Hepatocyte (in vitro differentiated cells): ENCODE measurements around the gene LRRC27.

ENCODE experiments used
- EZH2 ChIP-seq: fragments of 200-600 bp; sonication (generic); IDR thresholded peaks from 2 replicates; pipeline ENCODE4 v1.6.1; 2016; ENCODE audit warnings: antibody characterized with exemption, mild to moderate bottlenecking, borderline replicate concordance
- EZH2phosphoT487 ChIP-seq: fragments of 200-600 bp; sonication (generic); IDR thresholded peaks from one replicate; pipeline ENCODE4 v1.6.1; 2018; ENCODE audit warnings: antibody characterized with exemption, mild to moderate bottlenecking, low read depth, moderate library complexity; ENCODE audit not compliant: unreplicated experiment, severe bottlenecking
- TF ChIP-seq, protein P1 (sequence below): fragments of 200-600 bp; sonication (generic); IDR thresholded peaks from 2 replicates; pipeline ENCODE4 v1.5.1; 2016; ENCODE audit warnings: antibody characterized with exemption, mild to moderate bottlenecking; ENCODE audit not compliant: poor library complexity

DNA sequence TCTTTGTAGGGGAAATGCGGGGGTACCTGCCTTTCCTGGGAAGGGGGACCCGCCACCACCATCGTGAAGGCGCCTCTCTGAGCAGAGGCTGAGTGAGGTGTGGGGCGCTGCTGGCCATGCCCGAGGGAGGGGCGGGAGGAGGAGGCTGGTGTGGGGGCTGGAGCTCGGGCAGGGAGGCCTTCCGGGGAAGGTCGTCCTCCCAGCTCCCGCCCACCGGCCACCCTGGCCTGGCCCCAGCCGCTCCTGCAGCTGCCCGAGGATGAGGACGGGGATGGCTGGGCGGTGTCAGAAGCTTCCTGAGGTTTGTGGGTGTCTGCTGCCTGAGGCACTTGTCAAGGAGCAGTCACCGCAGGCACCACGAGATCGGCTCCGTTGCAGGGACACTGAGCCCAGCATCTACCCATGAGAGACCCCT is 76.4 kb downstream of the LRRC27 start:
- TF ChIP-seq, protein P1, sequence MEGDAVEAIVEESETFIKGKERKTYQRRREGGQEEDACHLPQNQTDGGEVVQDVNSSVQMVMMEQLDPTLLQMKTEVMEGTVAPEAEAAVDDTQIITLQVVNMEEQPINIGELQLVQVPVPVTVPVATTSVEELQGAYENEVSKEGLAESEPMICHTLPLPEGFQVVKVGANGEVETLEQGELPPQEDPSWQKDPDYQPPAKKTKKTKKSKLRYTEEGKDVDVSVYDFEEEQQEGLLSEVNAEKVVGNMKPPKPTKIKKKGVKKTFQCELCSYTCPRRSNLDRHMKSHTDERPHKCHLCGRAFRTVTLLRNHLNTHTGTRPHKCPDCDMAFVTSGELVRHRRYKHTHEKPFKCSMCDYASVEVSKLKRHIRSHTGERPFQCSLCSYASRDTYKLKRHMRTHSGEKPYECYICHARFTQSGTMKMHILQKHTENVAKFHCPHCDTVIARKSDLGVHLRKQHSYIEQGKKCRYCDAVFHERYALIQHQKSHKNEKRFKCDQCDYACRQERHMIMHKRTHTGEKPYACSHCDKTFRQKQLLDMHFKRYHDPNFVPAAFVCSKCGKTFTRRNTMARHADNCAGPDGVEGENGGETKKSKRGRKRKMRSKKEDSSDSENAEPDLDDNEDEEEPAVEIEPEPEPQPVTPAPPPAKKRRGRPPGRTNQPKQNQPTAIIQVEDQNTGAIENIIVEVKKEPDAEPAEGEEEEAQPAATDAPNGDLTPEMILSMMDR: no peak
- TF ChIP-seq EZH2 (no peak), EZH2phosphoT487 (no peak)
